GM23248 (cell line): ENCODE results near the gene ARL4C. TPM values are rescaled to one million over a fixed set of nuclear protein-coding genes. Genes with fewer than 3 reads are reported as not detected.

ENCODE experiments used
- DNase-seq: peaks from one replicate; pipeline ENCODE4 v3.0.0-alpha.2; 2015
- H2AFZ ChIP-seq: fragments of 200-600 bp; sonication (generic); 2 replicates; pipeline ENCODE4 v1.6.1; 2016; ENCODE audit warnings: antibody characterized with exemption
- H3F3A ChIP-seq: fragments of 200-600 bp; sonication (generic); 2 replicates; pipeline ENCODE4 v1.6.1; 2016; ENCODE audit warnings: mild to moderate bottlenecking, antibody characterized with exemption, mixed run types; ENCODE audit not compliant: insufficient read depth
- H3K27ac ChIP-seq: fragments of 200-600 bp; sonication (generic); 2 replicates; pipeline ENCODE4 v1.5.1; 2016; ENCODE audit warnings: mild to moderate bottlenecking
- H3K27me3 ChIP-seq: fragments of 200-600 bp; sonication (generic); replicated peaks from 2 replicates; pipeline ENCODE4 v1.6.1; 2016; ENCODE audit warnings: mild to moderate bottlenecking; ENCODE audit not compliant: insufficient read depth
- H3K36me3 ChIP-seq: fragments of 200-600 bp; sonication (generic); 2 replicates; pipeline ENCODE4 v1.6.1; 2016; ENCODE audit warnings: low read depth, mild to moderate bottlenecking
- H3K4me1 ChIP-seq: fragments of 200-600 bp; sonication (generic); 2 replicates; pipeline ENCODE4 v1.6.1; 2016; ENCODE audit warnings: mild to moderate bottlenecking; ENCODE audit not compliant: insufficient read depth
- H3K4me2 ChIP-seq: fragments of 200-600 bp; sonication (generic); one replicate; pipeline ENCODE4 v1.6.1; 2016; ENCODE audit warnings: mild to moderate bottlenecking; ENCODE audit not compliant: unreplicated experiment
- H3K4me3 ChIP-seq: fragments of 200-600 bp; sonication (generic); 2 replicates; pipeline ENCODE4 v1.5.1; 2016; ENCODE audit warnings: mild to moderate bottlenecking
- H3K79me2 ChIP-seq: fragments of 200-600 bp; sonication (generic); 2 replicates; pipeline ENCODE4 v1.6.1; 2016; ENCODE audit warnings: mild to moderate bottlenecking; ENCODE audit not compliant: insufficient read depth
- H3K9ac ChIP-seq: fragments of 200-600 bp; sonication (generic); 2 replicates; pipeline ENCODE4 v1.6.1; 2016; ENCODE audit warnings: mild to moderate bottlenecking
- H3K9me2 ChIP-seq: fragments of 200-600 bp; sonication (generic); 2 replicates; pipeline ENCODE4 v1.6.1; 2016; ENCODE audit warnings: mixed run types, mild to moderate bottlenecking, moderate library complexity; ENCODE audit not compliant: insufficient read depth
- H3K9me3 ChIP-seq: fragments of 200-600 bp; sonication (generic); one replicate; pipeline ENCODE4 v1.6.1; 2017; ENCODE audit warnings: low read depth
- H4K20me1 ChIP-seq: fragments of 200-600 bp; sonication (generic); 2 replicates; pipeline ENCODE4 v1.6.0; 2016; ENCODE audit not compliant: insufficient read depth
- EZH2 ChIP-seq: fragments of 200-600 bp; sonication (generic); IDR thresholded peaks from 2 replicates; pipeline ENCODE4 v1.6.1; 2018; ENCODE audit warnings: antibody characterized with exemption, mild to moderate bottlenecking; ENCODE audit not compliant: insufficient read depth, poor library complexity, severe bottlenecking
- EZH2phosphoT487 ChIP-seq: fragments of 200-600 bp; sonication (generic); IDR thresholded peaks from 2 replicates; pipeline ENCODE4 v1.6.1; 2018; ENCODE audit warnings: antibody characterized with exemption, moderate library complexity, mild to moderate bottlenecking, low read depth; ENCODE audit not compliant: insufficient read depth
- WGBS, 2 experiments: methylation state at CpG; one replicate each; pipeline ENCODE4 v1.1.6; 2015 to 2017; ENCODE audit warnings: low lambda C conversion rate in 2 of 2, low coverage in 1 of 2; ENCODE audit errors: missing lambda C conversion rate in 2 of 2; 5-methylcytosine and 5-hydroxymethylcytosine counted together
- in situ Hi-C: fragments of 300-500 bp; cut with MboI; formaldehyde crosslinking; loops from 2 replicates; pipeline ENCODE4 v1.15.0; 2020
- polyA plus RNA-seq: library from polyadenylated mRNA; unstranded; fragments of >200 nt; fragmentation: Nextera tagmentation; extraction: Ambion mirVana; gene quantifications from 2 replicates; pipeline ENCODE4 v1.2.1, GENCODE V29; 2016
- total RNA-seq: library from RNA; depleted of rRNA; stranded (reverse); fragments of >200 nt; shearing (Covaris generic); gene quantifications from 2 replicates; pipeline ENCODE4 v1.2.3, GENCODE V29; 2014

ARL4C gene
- total and polyA plus RNA-seq, 2 experiments from 2014 or later, result 1.4 to 4.8 TPM

- no peak for DNase-seq
- H3K27ac ChIP-seq, result no peak overlapping the region
- no peak overlapping the region for H2AFZ ChIP-seq
- no peaks in the 10 kb centered on the region; the same call in 1 of the 2 replicates for H3K79me2 ChIP-seq
- no peaks in the 10 kb centered on the region for H3K9me3 ChIP-seq
- H3K4me3 ChIP-seq, result no peak overlapping the region
- no peak overlapping the region for H3K4me2 ChIP-seq
- H3K4me1 ChIP-seq, result peaks cover 7% of the 10 kb centered on the region; the same call in 1 of the 2 replicates
- H4K20me1 ChIP-seq, result no peaks in the 10 kb centered on the region
- no peak overlapping the region for H3K9ac ChIP-seq
- H3K27me3 ChIP-seq, result no peaks in the 10 kb centered on the region
- H3K9me2 ChIP-seq, result no peaks in the 10 kb centered on the region
- in situ Hi-C loops, result loop anchor here (10.0 to 25.0 kb wide), 2 partner anchors 203 to 516 kb away; no protein-coding TSS in a partner anchor
- no peaks in the 10 kb centered on the region for H3K36me3 ChIP-seq
- TF ChIP-seq EZH2, result no peak
- no peak for TF ChIP-seq EZH2phosphoT487
- WGBS, 2 experiments, result 83 to 84% methylated on average over 15 of the region's 15 CpGs
- H3F3A ChIP-seq, result no peaks in the 10 kb centered on the region
Measured at GRCh38 chr2:234490271-234491091, 6.4 kb downstream of the ARL4C start.

- no peak overlapping the region for H3K4me3 ChIP-seq
- H3K9me2 ChIP-seq, result no peaks in the 10 kb centered on the region
- H3K79me2 ChIP-seq, result no peaks in the 10 kb centered on the region
- H3K27ac ChIP-seq, result no peak overlapping the region
- in situ Hi-C loops, result loop anchor here (25.0 kb wide), 1 partner anchor 202 kb away; no protein-coding TSS in a partner anchor
- H3F3A ChIP-seq, result no peaks in the 10 kb centered on the region
- H4K20me1 ChIP-seq, result no peaks in the 10 kb centered on the region
- no peak overlapping the region for H3K9ac ChIP-seq
- no peaks in the 10 kb centered on the region for H3K27me3 ChIP-seq
- no peak for DNase-seq
- no peaks in the 10 kb centered on the region for H3K36me3 ChIP-seq
- H3K4me2 ChIP-seq, result no peak overlapping the region
- no peak for TF ChIP-seq EZH2
- no peak for TF ChIP-seq EZH2phosphoT487
- no peaks in the 10 kb centered on the region for H3K9me3 ChIP-seq
- WGBS, 2 experiments, result 64 to 68% methylated on average over 8 of the region's 8 CpGs
- no peak overlapping the region for H2AFZ ChIP-seq
- H3K4me1 ChIP-seq, result no peaks in the 10 kb centered on the region
Measured at GRCh38 chr2:234488913-234489451, 7.9 kb downstream of the ARL4C start.

GRCh38 chr2:234488486-234488885 is 8.4 kb downstream of the ARL4C start:
- H3K4me1 ChIP-seq, result no peaks in the 10 kb centered on the region
- H3K27me3 ChIP-seq, result no peaks in the 10 kb centered on the region
- H3K27ac ChIP-seq, result no peak overlapping the region
- no peaks in the 10 kb centered on the region for H3K9me3 ChIP-seq
- H3K9ac ChIP-seq, result no peak overlapping the region
- TF ChIP-seq EZH2 (no peak), EZH2phosphoT487 (no peak)
- H4K20me1 ChIP-seq, result no peaks in the 10 kb centered on the region
- DNase-seq, result no peak
- H3K36me3 ChIP-seq, result no peaks in the 10 kb centered on the region
- H2AFZ ChIP-seq, result no peak overlapping the region
- no peak overlapping the region for H3K4me2 ChIP-seq
- H3K79me2 ChIP-seq, result no peaks in the 10 kb centered on the region
- no peaks in the 10 kb centered on the region for H3K9me2 ChIP-seq
- WGBS, 2 experiments, result 95 to 97% methylated on average over 1 of the region's 1 CpG
- no peaks in the 10 kb centered on the region for H3F3A ChIP-seq
- in situ Hi-C loops, result loop anchor here (25.0 kb wide), 1 partner anchor 201 kb away; no protein-coding TSS in a partner anchor
- H3K4me3 ChIP-seq, result no peak overlapping the region

- in situ Hi-C loops, result loop anchor here (25.0 kb wide), 1 partner anchor 200 kb away; no protein-coding TSS in a partner anchor
Measured at GRCh38 chr2:234487356-234487755, 9.5 kb downstream of the ARL4C start.

More at GRCh38 chr2:234487356-234487755, 9.5 kb downstream of the ARL4C start:
- Histone ChIP-seq H3K27me3 (no peaks in the 10 kb centered on the region), H3K27ac (no peak overlapping the region), H3K4me2 (no peak overlapping the region), H2AFZ (no peak overlapping the region), H3K79me2 (no peaks in the 10 kb centered on the region), H3K9ac (no peak overlapping the region), H3F3A (no peaks in the 10 kb centered on the region), H3K9me2 (no peaks in the 10 kb centered on the region), H3K4me1 (no peaks in the 10 kb centered on the region), H3K36me3 (no peaks in the 10 kb centered on the region), H4K20me1 (no peaks in the 10 kb centered on the region), H3K9me3 (no peaks in the 10 kb centered on the region), H3K4me3 (no peak overlapping the region)
- DNase-seq, result no peak
- TF ChIP-seq EZH2phosphoT487, result no peak
- TF ChIP-seq EZH2, result no peak
- WGBS, 2 experiments, result 86 to 90% methylated on average over 3 of the region's 3 CpGs
